Parathyroid adenoma (tissue), 2 donors: ENCODE measurements around the gene SMOC2.

Source experiments
- H2AFZ ChIP-seq: fragments of 300-600 bp; sonication (generic); one replicate; pipeline ENCODE4 v1.7.0; 2017; ENCODE audit warnings: antibody characterized with exemption, mild to moderate bottlenecking
- H3K27ac ChIP-seq: fragments of 300-600 bp; sonication (generic); one replicate; pipeline ENCODE4 v1.7.0; 2017
- H3K27me3 ChIP-seq: fragments of 300-600 bp; sonication (generic); one replicate; pipeline ENCODE4 v1.7.0; 2017; ENCODE audit warnings: low read length; ENCODE audit not compliant: control insufficient read depth, insufficient read depth
- H3K36me3 ChIP-seq: fragments of 300-600 bp; sonication (generic); one replicate; pipeline ENCODE4 v1.7.0; 2017; ENCODE audit warnings: low read length; ENCODE audit not compliant: control insufficient read depth, insufficient read depth
- H3K4me1 ChIP-seq: fragments of 300-600 bp; sonication (generic); one replicate; pipeline ENCODE4 v1.7.0; 2017; ENCODE audit warnings: control low read depth
- H3K4me2 ChIP-seq: fragments of 300-600 bp; sonication (generic); one replicate; pipeline ENCODE4 v1.7.0; 2017; ENCODE audit warnings: low read length
- H3K4me3 ChIP-seq: fragments of 300-600 bp; sonication (generic); one replicate; pipeline ENCODE4 v1.7.0; 2017; ENCODE audit warnings: low read depth, low read length
- H3K79me2 ChIP-seq: fragments of 300-600 bp; sonication (generic); one replicate; pipeline ENCODE4 v1.7.0; 2017; ENCODE audit warnings: control low read depth
- H3K9ac ChIP-seq: fragments of 300-600 bp; sonication (generic); one replicate; pipeline ENCODE4 v1.7.0; 2017; ENCODE audit warnings: mild to moderate bottlenecking
- H3K9me3 ChIP-seq: fragments of 300-600 bp; sonication (generic); one replicate; pipeline ENCODE4 v1.7.0; 2017; ENCODE audit warnings: low read length; ENCODE audit not compliant: control insufficient read depth
- CTCF ChIP-seq: fragments of 300-600 bp; sonication (generic); IDR thresholded peaks from one replicate; pipeline ENCODE4 v1.7.0; 2017; ENCODE audit warnings: antibody characterized with exemption, mild to moderate bottlenecking
- donor health status: primary hyperparathyroidism.

Gene SMOC2

DNA sequence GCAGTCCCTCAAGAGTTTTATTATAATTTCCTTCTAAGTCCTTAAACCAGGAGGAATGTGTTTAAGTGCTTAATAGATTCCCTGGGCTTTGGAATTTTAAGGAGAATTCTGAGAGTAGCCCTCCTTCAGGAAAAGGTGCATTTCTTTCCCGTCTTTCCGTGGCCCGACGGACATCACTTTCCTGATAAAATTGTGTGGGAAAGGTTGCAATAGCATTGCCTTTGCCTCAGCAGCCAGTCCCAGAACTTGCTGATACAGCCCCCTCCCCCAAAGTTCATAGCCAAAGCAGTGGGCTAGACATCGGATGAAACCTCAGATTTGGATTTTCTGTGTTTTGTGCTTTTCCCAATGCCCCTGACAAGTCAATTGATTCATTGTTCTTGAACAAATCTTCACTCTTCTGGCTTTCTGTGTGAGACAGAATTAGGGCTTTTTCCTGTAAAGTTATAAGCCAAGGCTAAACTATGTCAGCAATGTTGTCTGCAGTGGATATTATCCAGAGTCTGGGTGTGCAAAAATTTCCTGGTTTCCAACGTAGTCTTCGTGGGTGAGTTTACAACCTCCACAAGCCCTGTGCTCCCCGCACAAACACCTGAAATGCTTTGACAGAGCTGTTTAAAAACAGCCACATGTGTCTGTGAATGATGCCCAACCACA is 1.1 kb upstream of the SMOC2 start:
- H3K4me1 ChIP-seq, result no peaks in the 10 kb centered on the region
- H3K9me3 ChIP-seq, result no peaks in the 10 kb centered on the region
- no peak for TF ChIP-seq CTCF
- no peak overlapping the region for H3K4me2 ChIP-seq
- H3K79me2 ChIP-seq, result no peaks in the 10 kb centered on the region
- H3K4me3 ChIP-seq, result no peak overlapping the region
- H3K9ac ChIP-seq, result no peak overlapping the region
- H3K36me3 ChIP-seq, result no peaks in the 10 kb centered on the region
- no peak overlapping the region for H2AFZ ChIP-seq
- H3K27me3 ChIP-seq, result no peaks in the 10 kb centered on the region
- no peak overlapping the region for H3K27ac ChIP-seq

DNA sequence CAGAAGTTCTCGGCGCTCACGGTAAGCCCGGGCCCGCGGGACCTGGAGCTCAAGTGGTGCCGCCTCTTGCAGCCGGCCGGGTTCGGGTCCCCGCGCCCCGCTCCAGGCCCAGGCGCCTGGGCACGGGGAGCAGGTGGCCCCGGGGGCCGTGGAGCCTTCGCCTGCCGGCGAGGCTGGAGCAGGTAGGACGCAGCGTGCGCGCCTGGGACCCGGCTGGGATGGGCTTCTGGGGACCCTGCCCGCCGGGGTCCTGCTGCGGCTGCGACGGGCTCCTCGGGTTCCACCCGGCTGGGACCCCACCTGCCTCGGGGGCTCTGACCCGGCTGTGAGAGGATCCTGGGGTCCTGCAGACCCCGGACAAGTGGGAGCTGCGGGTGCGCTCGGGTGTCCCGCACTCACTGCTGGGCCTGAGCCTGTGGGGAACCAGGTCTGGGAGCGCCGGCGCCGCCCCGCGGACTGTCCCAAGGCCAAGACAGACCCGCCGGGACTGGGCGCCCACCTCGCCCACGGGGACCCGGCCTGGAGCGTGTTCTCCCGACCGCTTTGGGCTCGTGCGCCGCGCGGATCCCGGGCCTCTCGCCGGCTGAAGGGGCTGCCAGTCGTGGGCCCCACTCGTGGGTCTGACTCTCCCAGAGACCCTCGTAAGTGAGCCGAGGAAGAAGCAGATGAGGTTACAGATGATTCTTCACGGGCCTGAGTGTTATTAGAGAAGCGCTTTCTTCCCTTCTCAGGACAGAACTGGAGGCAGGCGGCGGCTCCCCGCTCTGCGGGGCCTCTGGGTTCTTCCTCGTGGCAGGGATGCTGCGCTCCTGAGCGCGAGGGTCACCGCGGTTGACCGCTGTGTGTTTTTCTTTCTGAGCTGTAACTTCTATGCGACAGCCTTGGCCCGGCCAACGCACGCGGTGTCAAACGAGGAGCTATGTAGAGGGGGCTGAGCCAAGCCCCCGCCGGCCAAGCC is 729 bp downstream of the SMOC2 start:
- Histone ChIP-seq H3K9ac (no peak overlapping the region), H3K9me3 (no peaks in the 10 kb centered on the region), H3K79me2 (no peaks in the 10 kb centered on the region), H3K27ac (no peak overlapping the region), H3K4me3 (no peak overlapping the region), H3K27me3 (no peaks in the 10 kb centered on the region), H3K36me3 (no peaks in the 10 kb centered on the region), H3K4me2 (peak overlapping the region; percentile 31), H2AFZ (no peak overlapping the region), H3K4me1 (no peaks in the 10 kb centered on the region)
- TF ChIP-seq CTCF, result no peak

DNA sequence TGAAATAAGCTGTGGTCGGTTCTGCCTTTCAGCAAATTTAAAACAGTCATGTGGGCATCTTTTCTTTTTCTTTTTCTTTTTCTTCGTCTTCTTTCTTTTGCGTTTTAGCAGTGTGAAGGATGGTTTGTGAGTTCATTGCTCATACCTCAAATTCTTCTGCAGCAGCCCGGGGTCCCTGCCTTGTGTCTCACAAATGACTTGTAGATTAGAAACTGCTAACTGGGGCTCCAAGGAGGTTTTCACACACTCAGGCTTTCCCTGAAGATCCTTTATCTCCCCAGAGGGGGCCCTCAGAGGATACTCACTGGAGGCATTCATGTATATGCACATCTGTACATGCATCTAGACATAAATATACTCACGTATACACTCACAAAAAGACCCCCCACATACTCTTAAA is 1.7 kb downstream of the SMOC2 start:
- H3K4me3 ChIP-seq, result no peak overlapping the region
- no peak overlapping the region for H3K27ac ChIP-seq
- H3K4me1 ChIP-seq, result no peaks in the 10 kb centered on the region
- H3K36me3 ChIP-seq, result no peaks in the 10 kb centered on the region
- H3K79me2 ChIP-seq, result no peaks in the 10 kb centered on the region
- TF ChIP-seq CTCF, result no peak
- H3K9me3 ChIP-seq, result no peaks in the 10 kb centered on the region
- H2AFZ ChIP-seq, result no peak overlapping the region
- H3K27me3 ChIP-seq, result no peaks in the 10 kb centered on the region
- no peak overlapping the region for H3K9ac ChIP-seq
- no peak overlapping the region for H3K4me2 ChIP-seq

DNA sequence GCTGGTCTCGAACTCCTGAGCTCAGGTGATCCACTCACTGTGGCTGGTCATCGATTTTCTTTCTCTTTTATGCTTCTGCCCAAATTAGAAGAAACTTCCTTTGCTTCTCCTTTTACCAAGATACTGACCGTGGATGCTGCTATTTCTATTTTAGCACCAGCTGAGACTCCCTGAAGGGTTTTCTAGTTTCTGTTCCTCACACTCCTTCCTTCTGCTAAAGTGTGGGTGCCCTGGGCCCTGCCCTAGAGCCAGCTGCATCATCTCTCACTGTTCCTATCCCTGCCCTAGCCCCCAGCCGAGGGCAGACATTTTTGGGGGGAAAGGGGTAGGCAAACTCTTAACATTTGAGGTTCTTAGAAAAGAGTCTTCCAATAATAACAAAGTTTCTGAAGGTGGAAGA is 6.3 kb downstream of the SMOC2 start:
- H3K27me3 ChIP-seq, result no peaks in the 10 kb centered on the region
- no peaks in the 10 kb centered on the region for H3K9me3 ChIP-seq
- no peak overlapping the region for H3K4me3 ChIP-seq
- H3K4me2 ChIP-seq, result no peak overlapping the region
- no peaks in the 10 kb centered on the region for H3K36me3 ChIP-seq
- H2AFZ ChIP-seq, result no peak overlapping the region
- no peaks in the 10 kb centered on the region for H3K4me1 ChIP-seq
- H3K79me2 ChIP-seq, result no peaks in the 10 kb centered on the region
- no peak overlapping the region for H3K9ac ChIP-seq
- H3K27ac ChIP-seq, result no peak overlapping the region
- no peak for TF ChIP-seq CTCF
